Adrenal gland (tissue), 12 donors: ENCODE data around the gene IPCEF1. TPM values are rescaled to one million over a fixed set of nuclear protein-coding genes. Genes with fewer than 3 reads are reported as not detected.

Source experiments
- DNase-seq, 7 donors: peaks; one replicate each; pipeline ENCODE4 v3.0.0-alpha.2; 2019 to 2020
- H3K27ac ChIP-seq, 5 donors: fragments of 200-600 bp; sonication (generic) in 4 of 5; 1 replicate in 3 of 5; 2 replicates in 2 of 5; pipeline versions ENCODE4 v1.5.1 to v1.8.0; 2016 to 2020; ENCODE audit warnings: mild to moderate bottlenecking in 1 of 5
- H3K27me3 ChIP-seq: fragments of 200-600 bp; 2 replicates; pipeline ENCODE4 v1.8.0; 2021
- H3K36me3 ChIP-seq, 2 donors: fragments of 200-600 bp; replicated peaks in 1 of 2; 1 replicate in 1 of 2; 2 replicates in 1 of 2; pipeline versions ENCODE4 v1.5.1 to v1.8.0; 2018 to 2022
- H3K4me1 ChIP-seq, 2 donors: fragments of 200-600 bp; replicated peaks in 1 of 2; 1 replicate in 1 of 2; 2 replicates in 1 of 2; pipeline versions ENCODE4 v1.5.1 to v1.8.0; 2018 to 2021
- H3K4me3 ChIP-seq, 4 donors: fragments of 200-600 bp; sonication (generic) in 3 of 4; one replicate each; pipeline ENCODE4 v1.5.1; 2016 to 2018
- H3K9me3 ChIP-seq, 3 donors: fragments of 200-600 bp; sonication (generic) in 1 of 3; replicated peaks in 1 of 3; 1 replicate in 2 of 3; 2 replicates in 1 of 3; pipeline versions ENCODE4 v1.5.1 to v1.8.0; 2016 to 2021
- CTCF ChIP-seq, 6 experiments: fragments of 450-650 bp in 4 of 6; fragments of 200-600 bp in 2 of 6; sonication (generic) in 1 of 6; IDR thresholded peaks; 1 replicate in 5 of 6; 2 replicates in 1 of 6; pipeline versions ENCODE4 v1.5.1 to v1.8.0; 2016 to 2021; ENCODE audit warnings: antibody characterized with exemption in 6 of 6, mild to moderate bottlenecking in 2 of 6, moderate library complexity in 1 of 6
- POLR2A ChIP-seq, 2 donors: fragments of 450-650 bp; IDR thresholded peaks; one replicate each; pipeline ENCODE4 v1.6.1; 2017; ENCODE audit warnings: antibody characterized with exemption in 2 of 2, mild to moderate bottlenecking in 2 of 2, moderate library complexity in 1 of 2
- WGBS, 4 donors: extraction: QIAGEN DNeasy Blood & Tissue Kit in 2 of 4; methylation state at CpG; one replicate each; pipeline versions ENCODE4 v1.1.5 to v1.1.7; 2013 to 2017; 5-methylcytosine and 5-hydroxymethylcytosine counted together
- intact Hi-C, 2 donors: fragments of 100-400 bp; cut with DNase I; formaldehyde crosslinking; loops; one replicate each; pipeline versions ENCODE4 v1.14.1 to v1.15.0; 2022 to 2023
- polyA plus RNA-seq, 3 donors: library from polyadenylated mRNA; stranded (reverse); fragments of 200-250 nt in 2 of 3; fragments of 350-450 nt in 1 of 3; fragmentation: Illumina TruSeq in 1 of 3; extraction: RNeasy Lipid Tissue Mini Kit (QIAGEN cat#74804) in 1 of 3; gene quantifications; one replicate each; pipeline ENCODE4 v1.2.3, GENCODE V29; 2013 to 2014
- total RNA-seq, 9 donors: library from RNA; depleted of rRNA in 4 of 9; stranded (reverse); fragments of >200 nt in 4 of 9; fragments of 120-200 nt in 1 of 9; fragmentation: NEBNext Ultra II Directional in 1 of 9; extraction: Animal tissue kit (Norgen Biotek cat#: 25700) in 1 of 9; gene quantifications; one replicate each; pipeline versions ENCODE4 v1.1.0 to v1.2.4, GENCODE V29; 2013 to 2023
- donor health status: healthy with polysubstance abuse.
- donor health status: Bipolar disorder and iron deficiency.
- donor health status: DM: yes; HTN: yes; CAD: no.
- donor health status: DM: no; HTN: no; CAD: no.
- donor health status: DM: no; HTN: no; CAD: no.
- donor health status: DM: yes; HTN: yes; CAD: no.

IPCEF1 gene
- total and polyA plus RNA-seq, 12 donors: 0.07 to 1.2 (median 0.72) TPM; not detected in 1

DNA sequence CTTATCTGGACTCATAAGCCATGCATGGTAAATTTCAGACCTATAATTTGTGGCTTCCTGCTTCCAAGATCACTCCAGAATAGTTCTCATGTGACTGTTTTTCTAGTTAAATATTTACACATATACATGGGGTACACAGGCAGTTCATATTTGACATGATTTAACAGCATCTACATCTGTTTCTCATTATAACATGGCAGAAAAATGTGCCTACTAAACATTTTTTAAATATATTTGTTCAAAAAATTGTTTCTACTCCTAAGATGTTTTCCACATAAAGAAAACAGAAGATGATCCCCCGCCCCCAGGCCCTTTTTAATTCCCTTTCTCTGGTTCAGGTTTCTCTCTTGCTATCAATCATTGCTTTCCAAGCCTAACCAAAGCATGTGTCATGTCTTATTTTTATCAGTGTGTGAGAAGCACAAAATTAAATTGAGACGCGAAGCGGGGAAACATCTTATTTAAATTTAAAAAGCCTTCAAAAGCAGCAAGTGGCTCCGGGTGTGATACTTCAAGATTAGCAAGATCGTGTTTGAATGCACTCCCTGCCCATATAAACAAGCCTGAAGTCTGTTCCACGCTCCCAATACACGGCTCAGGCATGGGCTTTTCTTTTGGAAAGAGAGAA is 37.3 kb downstream of the IPCEF1 start:
- 43 to 60% (median 53%) methylated on average over 8 of the region's 8 CpGs for WGBS, 4 donors
- TF ChIP-seq POLR2A (IDR thresholded peaks at IDR 0.05) (no peak), CTCF (IDR thresholded peaks at IDR 0.05) (no peak)
- Histone ChIP-seq H3K36me3 (no peaks in the 10 kb centered on the region), H3K27ac (no peak overlapping the region), H3K27me3 (no peaks in the 10 kb centered on the region), H3K4me3 (no peak overlapping the region), H3K9me3 (no peaks in the 10 kb centered on the region), H3K4me1 (peaks cover 0 to 6% of the 10 kb centered on the region in 2 donors)
- intact Hi-C loops: no loop called here
- DNase-seq: no peak

GRCh38 chr6:154318721-154319120 is 37.9 kb downstream of the IPCEF1 start:
- 46 to 62% (median 55%) methylated on average over 1 of the region's 1 CpG for WGBS, 4 donors
- Histone ChIP-seq H3K36me3 (no peaks in the 10 kb centered on the region), H3K27me3 (no peaks in the 10 kb centered on the region), H3K4me3 (no peak overlapping the region), H3K9me3 (no peaks in the 10 kb centered on the region), H3K4me1 (peaks cover 0 to 6% of the 10 kb centered on the region in 2 donors), H3K27ac (no peak overlapping the region)
- intact Hi-C loops: no loop called here
- DNase-seq: no peak
- TF ChIP-seq POLR2A (IDR thresholded peaks at IDR 0.05): no peak
- no peak for TF ChIP-seq CTCF (IDR thresholded peaks at IDR 0.05)

DNA sequence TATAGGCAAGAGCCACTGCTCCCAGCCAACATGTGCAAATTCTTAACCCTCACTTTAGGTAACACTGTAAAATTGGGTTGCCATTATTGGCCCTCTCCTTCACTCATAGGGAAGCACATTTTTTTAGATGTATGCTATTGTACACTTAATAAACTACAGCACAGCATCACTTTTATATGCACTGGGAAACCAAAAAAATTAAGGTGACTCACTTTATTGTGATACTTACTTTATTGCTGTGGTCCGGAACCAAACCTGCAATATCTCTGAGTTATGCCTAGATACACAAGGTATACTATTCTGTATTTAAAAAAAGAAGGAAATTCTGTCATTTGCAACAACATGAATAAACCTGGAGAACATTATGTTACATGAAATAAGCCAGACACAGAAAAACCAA is 40.5 kb downstream of the IPCEF1 start:
- H3K27ac ChIP-seq: no peak overlapping the region
- DNase-seq: no peak
- H3K9me3 ChIP-seq: no peaks in the 10 kb centered on the region
- H3K27me3 ChIP-seq: no peaks in the 10 kb centered on the region
- peaks cover 0 to 6% of the 10 kb centered on the region in 2 donors for H3K4me1 ChIP-seq
- 90 to 100% (median 96%) methylated on average over 1 of the region's 1 CpG for WGBS, 4 donors
- no peaks in the 10 kb centered on the region for H3K36me3 ChIP-seq
- H3K4me3 ChIP-seq: no peak overlapping the region
- intact Hi-C loops: no loop called here
- TF ChIP-seq CTCF (IDR thresholded peaks at IDR 0.05) (no peak), POLR2A (IDR thresholded peaks at IDR 0.05) (no peak)

DNA sequence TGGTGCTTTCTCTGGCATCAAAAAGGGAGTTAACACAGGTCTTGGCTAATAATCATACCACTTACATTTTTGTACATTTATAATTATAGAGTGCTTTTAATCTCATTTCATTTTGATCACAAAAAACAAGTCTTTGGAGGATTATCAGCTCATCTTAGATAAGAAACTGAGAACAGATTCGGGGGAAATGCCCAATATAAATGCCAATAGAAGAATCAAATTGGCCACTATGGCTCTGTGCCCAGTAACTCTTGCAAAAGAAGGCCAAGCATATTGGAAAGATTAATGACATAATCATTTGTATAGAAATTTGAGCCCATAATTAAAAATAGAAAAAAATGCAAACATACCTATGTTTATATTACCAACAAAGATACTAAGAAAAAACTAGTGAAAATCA is 42.5 kb downstream of the IPCEF1 start:
- intact Hi-C loops: no loop called here
- Histone ChIP-seq H3K4me3 (no peak overlapping the region), H3K9me3 (no peaks in the 10 kb centered on the region), H3K27me3 (no peaks in the 10 kb centered on the region), H3K27ac (no peak overlapping the region), H3K36me3 (no peaks in the 10 kb centered on the region), H3K4me1 (peaks cover 0 to 4% of the 10 kb centered on the region in 2 donors)
- WGBS, 4 donors: 31 to 44% (median 38%) methylated on average over 1 of the region's 1 CpG
- no peak for TF ChIP-seq POLR2A (IDR thresholded peaks at IDR 0.05)
- no peak for TF ChIP-seq CTCF (IDR thresholded peaks at IDR 0.05)
- peak in 2 of 7 donors; percentile 14 to 15 for DNase-seq
